ENCODE data around the gene ABCA3. TPM values are rescaled to one million over a fixed set of nuclear protein-coding genes. Genes with fewer than 3 reads are reported as not detected.

Gene ABCA3
- total and polyA plus RNA-seq, 12 donors = 3.3 to 30.8 (median 21.6) TPM

GRCh38 chr16:2374644-2375043 lies 34.1 kb upstream of the ABCA3 start:
- WGBS, 4 donors = 54 to 65% (median 61%) methylated on average over 3 of the region's 3 CpGs
- Histone ChIP-seq H3K4me3 (no peak overlapping the region), H3K36me3 (replicated peaks in 1 of 2) (no peaks in the 10 kb centered on the region), H3K27me3 (no peaks in the 10 kb centered on the region), H3K27ac (no peak overlapping the region), H3K9me3 (replicated peaks in 1 of 3) (no peaks in the 10 kb centered on the region), H3K4me1 (replicated peaks in 1 of 2) (no peaks in the 10 kb centered on the region)
- no peak for DNase-seq
- intact Hi-C loops (cut with DNase I) = no loop called here
- TF ChIP-seq POLR2A (IDR thresholded peaks at IDR 0.05) (no peak), CTCF (IDR thresholded peaks at IDR 0.05) (no peak)

DNA sequence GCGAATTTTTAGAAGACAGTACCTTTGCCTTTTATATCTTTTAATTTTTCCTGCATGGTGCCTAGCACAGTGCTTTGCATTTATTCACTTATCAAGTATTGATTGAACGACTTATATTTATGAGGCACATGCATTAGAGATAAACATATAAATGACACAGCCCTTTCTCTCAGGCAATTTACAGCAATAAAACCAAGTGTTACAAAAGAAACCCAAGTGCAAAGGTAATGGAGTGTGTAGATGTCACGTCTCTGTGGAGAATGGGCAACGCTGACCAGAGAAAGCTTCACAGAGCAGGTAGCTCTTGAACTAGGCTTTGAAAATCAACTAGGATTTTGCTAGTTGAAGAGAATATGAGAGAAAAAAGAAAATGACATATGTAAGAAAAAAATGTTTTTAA lies 32.6 kb upstream of the ABCA3 start:
- no peak for TF ChIP-seq POLR2A (IDR thresholded peaks at IDR 0.05)
- no peak for TF ChIP-seq CTCF (IDR thresholded peaks at IDR 0.05)
- intact Hi-C loops (cut with DNase I) = no loop called here
- Histone ChIP-seq H3K27ac (no peak overlapping the region), H3K9me3 (replicated peaks in 1 of 3) (no peaks in the 10 kb centered on the region), H3K36me3 (replicated peaks in 1 of 2) (no peaks in the 10 kb centered on the region), H3K4me3 (no peak overlapping the region), H3K4me1 (replicated peaks in 1 of 2) (no peaks in the 10 kb centered on the region), H3K27me3 (no peaks in the 10 kb centered on the region)
- DNase-seq = no peak
- WGBS, 4 donors = 89 to 96% (median 91%) methylated on average over 4 of the region's 4 CpGs

- DNase-seq = no peak
- no peaks in the 10 kb centered on the region for H3K9me3 ChIP-seq (replicated peaks in 1 of 3)
- no peaks in the 10 kb centered on the region for H3K36me3 ChIP-seq (replicated peaks in 1 of 2)
- intact Hi-C loops (cut with DNase I) = no loop called here
- H3K4me3 ChIP-seq = no peak overlapping the region
- TF ChIP-seq POLR2A (IDR thresholded peaks at IDR 0.05) = no peak
- no peak for TF ChIP-seq CTCF (IDR thresholded peaks at IDR 0.05)
- H3K27ac ChIP-seq = no peak overlapping the region
- no peaks in the 10 kb centered on the region for H3K4me1 ChIP-seq (replicated peaks in 1 of 2)
- no peaks in the 10 kb centered on the region for H3K27me3 ChIP-seq
- 68 to 84% (median 72%) methylated on average over 4 of the region's 4 CpGs for WGBS, 4 donors
These were observed 32.2 kb upstream of the ABCA3 start for GRCh38 chr16:2372684-2373083.

GRCh38 chr16:2371421-2371820 lies 30.9 kb upstream of the ABCA3 start:
- no peak for TF ChIP-seq POLR2A (IDR thresholded peaks at IDR 0.05)
- TF ChIP-seq CTCF (IDR thresholded peaks at IDR 0.05) = no peak
- H3K36me3 ChIP-seq (replicated peaks in 1 of 2) = no peaks in the 10 kb centered on the region
- peaks cover under 1 to 1% of the 10 kb centered on the region in 2 donors for H3K4me1 ChIP-seq (replicated peaks in 1 of 2)
- peak overlapping the region in 1 of 5 donors; percentile 32 for H3K27ac ChIP-seq
- no peak for DNase-seq
- H3K4me3 ChIP-seq = no peak overlapping the region
- H3K27me3 ChIP-seq = no peaks in the 10 kb centered on the region
- no peaks in the 10 kb centered on the region for H3K9me3 ChIP-seq (replicated peaks in 1 of 3)
- intact Hi-C loops (cut with DNase I) = no loop called here
- WGBS, 4 donors = 67 to 80% (median 77%) methylated on average over 2 of the region's 2 CpGs

All from adrenal gland (tissue), 12 donors.